Astrocyte of the cerebellum (primary cell): ENCODE measurements around the gene SAC3D1.

Source experiments
- DNase-seq: peaks from one replicate; pipeline ENCODE4 v3.0.0-alpha.2; 2011; ENCODE audit warnings: low read depth
- H3K4me3 ChIP-seq: 2 replicates; pipeline ENCODE4 v1.5.1; 2011; ENCODE audit warnings: mild to moderate bottlenecking, low read depth, low read length, moderate library complexity
- in situ Hi-C: cut with HindIII; loops from 2 replicates; pipeline ENCODE4 v1.10.0; 2017; ENCODE audit warnings: low sequenced_read_pairs
- TF ChIP-seq, protein P1 (sequence below): IDR thresholded peaks from 2 replicates; pipeline ENCODE4 v1.5.1; 2012; ENCODE audit warnings: low read length, low read depth, moderate library complexity, mild to moderate bottlenecking; ENCODE audit errors: missing control alignments

The SAC3D1 gene

GRCh38 chr11:65083834-65084597 is 43.0 kb downstream of the SAC3D1 start, which contains the start of the genes CDCA5 and ZFPL1:
Gene CDCA5, minus strand, starts transcription at chr11:65084040. Its CDS starts 62 bp downstream, at chr11:65083978.
Gene ZFPL1, plus strand, starts transcription at chr11:65084222. Its CDS starts 477 bp downstream, at chr11:65084699.
- DNase-seq: peak; percentile 88
- H3K4me3 ChIP-seq: peak within 1 kb of the TSS; percentile 71
- in situ Hi-C loops: no loop called here
- TF ChIP-seq, protein P1, sequence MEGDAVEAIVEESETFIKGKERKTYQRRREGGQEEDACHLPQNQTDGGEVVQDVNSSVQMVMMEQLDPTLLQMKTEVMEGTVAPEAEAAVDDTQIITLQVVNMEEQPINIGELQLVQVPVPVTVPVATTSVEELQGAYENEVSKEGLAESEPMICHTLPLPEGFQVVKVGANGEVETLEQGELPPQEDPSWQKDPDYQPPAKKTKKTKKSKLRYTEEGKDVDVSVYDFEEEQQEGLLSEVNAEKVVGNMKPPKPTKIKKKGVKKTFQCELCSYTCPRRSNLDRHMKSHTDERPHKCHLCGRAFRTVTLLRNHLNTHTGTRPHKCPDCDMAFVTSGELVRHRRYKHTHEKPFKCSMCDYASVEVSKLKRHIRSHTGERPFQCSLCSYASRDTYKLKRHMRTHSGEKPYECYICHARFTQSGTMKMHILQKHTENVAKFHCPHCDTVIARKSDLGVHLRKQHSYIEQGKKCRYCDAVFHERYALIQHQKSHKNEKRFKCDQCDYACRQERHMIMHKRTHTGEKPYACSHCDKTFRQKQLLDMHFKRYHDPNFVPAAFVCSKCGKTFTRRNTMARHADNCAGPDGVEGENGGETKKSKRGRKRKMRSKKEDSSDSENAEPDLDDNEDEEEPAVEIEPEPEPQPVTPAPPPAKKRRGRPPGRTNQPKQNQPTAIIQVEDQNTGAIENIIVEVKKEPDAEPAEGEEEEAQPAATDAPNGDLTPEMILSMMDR: no peak

DNA sequence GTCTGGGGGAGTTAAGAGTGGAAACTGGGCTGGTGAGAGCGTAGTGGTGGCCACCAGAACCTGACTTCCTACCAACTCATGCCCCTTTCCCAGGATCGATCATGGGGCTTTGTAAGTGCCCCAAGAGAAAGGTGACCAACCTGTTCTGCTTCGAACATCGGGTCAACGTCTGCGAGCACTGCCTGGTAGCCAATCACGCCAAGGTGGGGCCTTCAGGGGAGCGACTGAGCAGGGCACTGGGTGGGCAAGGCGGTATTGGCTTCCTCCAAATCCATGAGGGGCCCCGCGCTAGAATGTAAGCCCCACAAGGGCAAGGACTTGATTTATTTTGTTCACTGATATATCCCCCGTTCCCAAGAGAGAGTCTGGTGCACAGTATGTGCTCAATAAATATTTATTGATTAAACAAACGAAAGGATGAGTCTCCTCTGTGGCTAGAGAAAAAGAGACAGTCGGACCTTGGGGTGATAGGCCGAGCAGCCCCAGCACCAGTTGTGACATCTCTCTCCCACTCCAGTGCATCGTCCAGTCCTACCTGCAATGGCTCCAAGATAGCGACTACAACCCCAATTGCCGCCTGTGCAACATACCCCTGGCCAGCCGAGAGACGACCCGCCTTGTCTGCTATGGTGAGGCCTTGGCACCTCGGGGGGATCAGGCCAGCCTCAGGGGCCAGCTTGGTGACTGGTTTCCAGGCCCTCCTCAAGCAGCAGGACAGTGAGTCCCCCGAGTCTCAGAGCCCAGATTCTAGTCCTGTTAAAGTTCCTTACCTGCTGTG is 43.8 kb downstream of the SAC3D1 start:
- in situ Hi-C loops: no loop called here
- no peak for DNase-seq
- TF ChIP-seq, protein P1: no peak
- H3K4me3 ChIP-seq: peak overlapping the region; percentile 71

GRCh38 chr11:65085446-65085845 is 44.4 kb downstream of the SAC3D1 start:
- in situ Hi-C loops: no loop called here
- DNase-seq: no peak
- H3K4me3 ChIP-seq: no peak overlapping the region
- TF ChIP-seq, protein P1: no peak

GRCh38 chr11:65086809-65087208 is 45.8 kb downstream of the SAC3D1 start:
- TF ChIP-seq, protein P1: no peak
- no peak overlapping the region for H3K4me3 ChIP-seq
- in situ Hi-C loops: no loop called here
- no peak for DNase-seq

DNA sequence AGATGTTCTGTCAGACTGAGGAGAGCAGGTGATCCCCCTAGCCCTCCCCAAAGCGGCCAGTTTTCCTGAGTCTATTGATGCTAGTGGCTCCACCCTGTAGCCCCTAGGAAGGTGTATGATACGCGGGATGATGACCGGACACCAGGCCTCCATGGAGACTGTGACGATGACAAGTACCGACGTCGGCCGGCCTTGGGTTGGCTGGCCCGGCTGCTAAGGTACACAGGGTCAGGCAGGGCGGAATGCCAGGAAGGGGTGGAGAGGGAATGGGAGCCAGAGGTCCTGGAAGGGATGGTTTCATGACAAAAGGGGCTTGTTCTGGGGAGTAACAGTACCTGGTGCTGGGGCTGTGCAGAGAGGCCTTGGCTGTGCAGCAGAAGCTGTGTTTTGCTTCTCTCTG is 46.2 kb downstream of the SAC3D1 start:
- no peak for DNase-seq
- TF ChIP-seq, protein P1: no peak
- in situ Hi-C loops: no loop called here
- H3K4me3 ChIP-seq: no peak overlapping the region

GRCh38 chr11:65087827-65088226 is 46.8 kb downstream of the SAC3D1 start:
- no peak overlapping the region for H3K4me3 ChIP-seq
- TF ChIP-seq, protein P1: no peak
- no peak for DNase-seq
- in situ Hi-C loops: no loop called here
